ENCODE results near the gene CDY2A. TPM values are rescaled to one million over a fixed set of nuclear protein-coding genes. Genes with fewer than 3 reads are reported as not detected.

Gene CDY2A
- total RNA-seq, 4 donors from 2014 or later: not detected

Other genes with a start within 250 kb of the CDY2A start
- gene CDY2B, start 145.6 kb upstream of the CDY2A start, total RNA-seq: not detected